Hepatocyte (in vitro differentiated cells): Measurements from ENCODE around the gene KMO.

ENCODE experiments used
- CTCF ChIP-seq: fragments of 200-600 bp; sonication (generic); IDR thresholded peaks from 2 replicates; pipeline ENCODE4 v1.5.1; 2016; ENCODE audit warnings: antibody characterized with exemption, mild to moderate bottlenecking; ENCODE audit not compliant: poor library complexity
- EZH2phosphoT487 ChIP-seq: fragments of 200-600 bp; sonication (generic); IDR thresholded peaks from one replicate; pipeline ENCODE4 v1.6.1; 2018; ENCODE audit warnings: antibody characterized with exemption, mild to moderate bottlenecking, low read depth, moderate library complexity; ENCODE audit not compliant: unreplicated experiment, severe bottlenecking

DNA sequence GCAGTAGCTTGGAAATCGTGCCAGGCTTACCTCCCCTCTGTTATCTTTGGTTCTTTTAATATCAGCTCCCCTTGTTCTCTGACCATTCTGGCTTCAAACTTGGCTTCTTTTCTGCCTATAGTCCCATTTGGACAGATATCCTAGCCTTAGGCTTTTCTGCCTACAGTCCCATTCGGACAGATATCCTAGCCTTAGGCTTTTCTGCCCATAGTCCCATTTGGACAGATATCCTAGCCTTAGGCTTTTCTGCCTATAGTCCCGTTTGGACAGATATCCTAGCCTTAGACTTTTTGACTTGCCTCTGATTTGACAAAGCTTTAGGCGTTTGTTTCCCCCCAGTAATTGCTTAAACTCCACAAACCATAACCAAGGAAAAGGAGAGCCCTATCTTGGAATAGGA, 82.4 kb downstream of the KMO start:
- TF ChIP-seq CTCF = no peak
- no peak for TF ChIP-seq EZH2phosphoT487
